ENCODE measurements around the gene NXPE1.

DNA sequence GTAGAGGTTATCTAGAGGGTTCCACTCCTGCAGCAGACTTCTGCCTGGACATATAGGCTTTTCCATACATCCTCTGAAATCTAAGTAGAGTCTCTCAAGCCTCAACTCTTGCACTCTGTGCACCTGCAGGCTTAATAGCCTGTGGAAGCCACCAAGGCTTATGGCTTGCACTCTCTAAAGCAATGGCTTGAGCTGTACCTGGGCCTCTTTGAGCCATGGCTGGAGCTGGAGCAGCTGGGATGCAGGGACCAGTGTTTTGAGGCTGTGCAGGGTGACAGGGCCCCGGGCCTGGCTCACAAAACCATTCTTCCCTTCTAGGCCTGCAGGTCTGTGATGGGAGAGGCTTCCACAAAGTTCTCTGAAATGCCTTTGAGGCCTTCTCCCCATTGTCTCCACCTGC is 38.8 kb upstream of the NXPE1 start:
- TF ChIP-seq, protein P1, sequence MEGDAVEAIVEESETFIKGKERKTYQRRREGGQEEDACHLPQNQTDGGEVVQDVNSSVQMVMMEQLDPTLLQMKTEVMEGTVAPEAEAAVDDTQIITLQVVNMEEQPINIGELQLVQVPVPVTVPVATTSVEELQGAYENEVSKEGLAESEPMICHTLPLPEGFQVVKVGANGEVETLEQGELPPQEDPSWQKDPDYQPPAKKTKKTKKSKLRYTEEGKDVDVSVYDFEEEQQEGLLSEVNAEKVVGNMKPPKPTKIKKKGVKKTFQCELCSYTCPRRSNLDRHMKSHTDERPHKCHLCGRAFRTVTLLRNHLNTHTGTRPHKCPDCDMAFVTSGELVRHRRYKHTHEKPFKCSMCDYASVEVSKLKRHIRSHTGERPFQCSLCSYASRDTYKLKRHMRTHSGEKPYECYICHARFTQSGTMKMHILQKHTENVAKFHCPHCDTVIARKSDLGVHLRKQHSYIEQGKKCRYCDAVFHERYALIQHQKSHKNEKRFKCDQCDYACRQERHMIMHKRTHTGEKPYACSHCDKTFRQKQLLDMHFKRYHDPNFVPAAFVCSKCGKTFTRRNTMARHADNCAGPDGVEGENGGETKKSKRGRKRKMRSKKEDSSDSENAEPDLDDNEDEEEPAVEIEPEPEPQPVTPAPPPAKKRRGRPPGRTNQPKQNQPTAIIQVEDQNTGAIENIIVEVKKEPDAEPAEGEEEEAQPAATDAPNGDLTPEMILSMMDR (IDR thresholded peaks at IDR 0.05) = no peak
- TF ChIP-seq POLR2AphosphoS5 (IDR thresholded peaks at IDR 0.05; ENCODE audit: low read depth, low read length) (no peak), TCF7L2 (IDR thresholded peaks at IDR 0.05; ENCODE audit: low read depth, low read length) (no peak)
- TF ChIP-seq, protein P2, sequence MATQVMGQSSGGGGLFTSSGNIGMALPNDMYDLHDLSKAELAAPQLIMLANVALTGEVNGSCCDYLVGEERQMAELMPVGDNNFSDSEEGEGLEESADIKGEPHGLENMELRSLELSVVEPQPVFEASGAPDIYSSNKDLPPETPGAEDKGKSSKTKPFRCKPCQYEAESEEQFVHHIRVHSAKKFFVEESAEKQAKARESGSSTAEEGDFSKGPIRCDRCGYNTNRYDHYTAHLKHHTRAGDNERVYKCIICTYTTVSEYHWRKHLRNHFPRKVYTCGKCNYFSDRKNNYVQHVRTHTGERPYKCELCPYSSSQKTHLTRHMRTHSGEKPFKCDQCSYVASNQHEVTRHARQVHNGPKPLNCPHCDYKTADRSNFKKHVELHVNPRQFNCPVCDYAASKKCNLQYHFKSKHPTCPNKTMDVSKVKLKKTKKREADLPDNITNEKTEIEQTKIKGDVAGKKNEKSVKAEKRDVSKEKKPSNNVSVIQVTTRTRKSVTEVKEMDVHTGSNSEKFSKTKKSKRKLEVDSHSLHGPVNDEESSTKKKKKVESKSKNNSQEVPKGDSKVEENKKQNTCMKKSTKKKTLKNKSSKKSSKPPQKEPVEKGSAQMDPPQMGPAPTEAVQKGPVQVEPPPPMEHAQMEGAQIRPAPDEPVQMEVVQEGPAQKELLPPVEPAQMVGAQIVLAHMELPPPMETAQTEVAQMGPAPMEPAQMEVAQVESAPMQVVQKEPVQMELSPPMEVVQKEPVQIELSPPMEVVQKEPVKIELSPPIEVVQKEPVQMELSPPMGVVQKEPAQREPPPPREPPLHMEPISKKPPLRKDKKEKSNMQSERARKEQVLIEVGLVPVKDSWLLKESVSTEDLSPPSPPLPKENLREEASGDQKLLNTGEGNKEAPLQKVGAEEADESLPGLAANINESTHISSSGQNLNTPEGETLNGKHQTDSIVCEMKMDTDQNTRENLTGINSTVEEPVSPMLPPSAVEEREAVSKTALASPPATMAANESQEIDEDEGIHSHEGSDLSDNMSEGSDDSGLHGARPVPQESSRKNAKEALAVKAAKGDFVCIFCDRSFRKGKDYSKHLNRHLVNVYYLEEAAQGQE (IDR thresholded peaks at IDR 0.05; ENCODE audit: insufficient read depth in 1 of 2, low read depth in 2 of 2, low read length in 1 of 2) = no peak

All from Panc1 (cell line).